GM23338 (cell line): Measurements from ENCODE around the gene FAM47E. TPM values are rescaled to one million over a fixed set of nuclear protein-coding genes. Genes with fewer than 3 reads are reported as not detected.
"Not testable (repeated sequence)": the region's sequence is repeated elsewhere in the genome, so short reads cannot be mapped to it uniquely, and the experiment has no call there.

Experiments
- ATAC-seq: fragments of 200-7000 bp; cut with Tn5 transposase; 3 replicates; pipeline ENCODE4 v1.9.1; 2020
- DNase-seq: peaks from one replicate; pipeline ENCODE4 v3.0.0-alpha.2; 2015; ENCODE audit warnings: low spot score
- H2AFZ ChIP-seq: fragments of 200-600 bp; sonication (generic); 2 replicates; pipeline ENCODE4 v1.8.0; 2016; ENCODE audit warnings: antibody characterized with exemption, mild to moderate bottlenecking, moderate library complexity
- H3F3A ChIP-seq: fragments of 200-600 bp; sonication (generic); replicated peaks from 2 replicates; pipeline ENCODE4 v1.8.0; 2017; ENCODE audit warnings: antibody characterized with exemption, mixed run types, low read depth
- H3K27ac ChIP-seq: fragments of 200-600 bp; sonication (generic); 2 replicates; pipeline ENCODE4 v1.6.1; 2016; ENCODE audit warnings: low read depth
- H3K27me3 ChIP-seq: fragments of 200-600 bp; sonication (generic); 2 replicates; pipeline ENCODE4 v1.8.0; 2016; ENCODE audit warnings: mild to moderate bottlenecking, mixed run types, moderate library complexity; ENCODE audit not compliant: insufficient read depth
- H3K36me3 ChIP-seq: fragments of 200-600 bp; sonication (generic); 2 replicates; pipeline ENCODE4 v1.8.0; 2016; ENCODE audit warnings: mild to moderate bottlenecking; ENCODE audit not compliant: insufficient read depth
- H3K4me1 ChIP-seq: fragments of 200-600 bp; sonication (generic); 2 replicates; pipeline ENCODE4 v1.8.0; 2016; ENCODE audit warnings: mild to moderate bottlenecking, moderate library complexity; ENCODE audit not compliant: insufficient read depth
- H3K4me2 ChIP-seq: fragments of 200-600 bp; sonication (generic); 2 replicates; pipeline ENCODE4 v1.7.1; 2017; ENCODE audit warnings: mixed run types
- H3K4me3 ChIP-seq: fragments of 200-600 bp; sonication (generic); 2 replicates; pipeline ENCODE4 v1.6.1; 2016; ENCODE audit warnings: mixed run types
- H3K79me2 ChIP-seq: fragments of 200-600 bp; sonication (generic); replicated peaks from 2 replicates; pipeline ENCODE4 v1.8.0; 2017; ENCODE audit warnings: mild to moderate bottlenecking; ENCODE audit not compliant: insufficient read depth
- H3K9me2 ChIP-seq: fragments of 200-600 bp; sonication (generic); 2 replicates; pipeline ENCODE4 v1.8.0; 2017; ENCODE audit not compliant: insufficient read depth
- H4K20me1 ChIP-seq: fragments of 200-600 bp; sonication (generic); replicated peaks from 2 replicates; pipeline ENCODE4 v1.8.0; 2017; ENCODE audit warnings: mild to moderate bottlenecking; ENCODE audit not compliant: insufficient read depth
- H3K27ac Mint-ChIP-seq: 2 replicates; pipeline ENCODE4 v1.8.0; 2020; ENCODE audit warnings: inconsistent platforms, mild to moderate bottlenecking, moderate library complexity, mixed read lengths
- H3K27me3 Mint-ChIP-seq: 3 replicates; pipeline ENCODE4 v1.8.0; 2022; ENCODE audit warnings: low read depth, mild to moderate bottlenecking, moderate library complexity, mixed read lengths, inconsistent platforms; ENCODE audit not compliant: insufficient read depth, poor library complexity
- H3K36me3 Mint-ChIP-seq: 3 replicates; pipeline ENCODE4 v1.8.0; 2021; ENCODE audit warnings: low read depth, mild to moderate bottlenecking, inconsistent platforms, moderate library complexity, mixed read lengths
- H3K4me1 Mint-ChIP-seq: 3 replicates; pipeline ENCODE4 v1.8.0; 2020; ENCODE audit warnings: mild to moderate bottlenecking, inconsistent platforms, mixed read lengths
- H3K4me3 Mint-ChIP-seq: 3 replicates; pipeline ENCODE4 v1.8.0; 2021; ENCODE audit warnings: moderate library complexity, mild to moderate bottlenecking, inconsistent platforms, mixed read lengths
- H3K9me3 Mint-ChIP-seq: 3 replicates; pipeline ENCODE4 v1.8.0; 2020; ENCODE audit warnings: moderate library complexity, mild to moderate bottlenecking, inconsistent platforms, mixed read lengths
- EZH2phosphoT487 ChIP-seq: fragments of 200-600 bp; sonication (generic); IDR thresholded peaks from one replicate; pipeline ENCODE4 v1.8.1; 2018; ENCODE audit warnings: antibody characterized with exemption; ENCODE audit not compliant: unreplicated experiment
- NANOG ChIP-seq: IDR thresholded peaks from 2 replicates; pipeline ENCODE4 v1.6.1; 2016; ENCODE audit warnings: antibody characterized with exemption, borderline replicate concordance
- ZNF462 ChIP-seq: fragments of 250-450 bp; sonication (Bioruptor Pico); IDR thresholded peaks from 2 replicates; pipeline ENCODE4 v1.5.0; 2020; ENCODE audit warnings: mild to moderate bottlenecking, moderate library complexity
- polyA plus RNA-seq: library from polyadenylated mRNA; unstranded; fragments of >200 nt; fragmentation: Nextera tagmentation; extraction: Ambion mirVana; gene quantifications from 2 replicates; pipeline ENCODE4 v1.2.1, GENCODE V29; 2016
- total RNA-seq: library from RNA; depleted of rRNA; stranded (reverse); fragments of >200 nt; shearing (Covaris generic); gene quantifications from 2 replicates; pipeline ENCODE4 v1.2.3, GENCODE V29; 2014

The FAM47E gene
- total and polyA plus RNA-seq, 2 experiments from 2014 or later: 0.66 to 2.3 TPM

DNA sequence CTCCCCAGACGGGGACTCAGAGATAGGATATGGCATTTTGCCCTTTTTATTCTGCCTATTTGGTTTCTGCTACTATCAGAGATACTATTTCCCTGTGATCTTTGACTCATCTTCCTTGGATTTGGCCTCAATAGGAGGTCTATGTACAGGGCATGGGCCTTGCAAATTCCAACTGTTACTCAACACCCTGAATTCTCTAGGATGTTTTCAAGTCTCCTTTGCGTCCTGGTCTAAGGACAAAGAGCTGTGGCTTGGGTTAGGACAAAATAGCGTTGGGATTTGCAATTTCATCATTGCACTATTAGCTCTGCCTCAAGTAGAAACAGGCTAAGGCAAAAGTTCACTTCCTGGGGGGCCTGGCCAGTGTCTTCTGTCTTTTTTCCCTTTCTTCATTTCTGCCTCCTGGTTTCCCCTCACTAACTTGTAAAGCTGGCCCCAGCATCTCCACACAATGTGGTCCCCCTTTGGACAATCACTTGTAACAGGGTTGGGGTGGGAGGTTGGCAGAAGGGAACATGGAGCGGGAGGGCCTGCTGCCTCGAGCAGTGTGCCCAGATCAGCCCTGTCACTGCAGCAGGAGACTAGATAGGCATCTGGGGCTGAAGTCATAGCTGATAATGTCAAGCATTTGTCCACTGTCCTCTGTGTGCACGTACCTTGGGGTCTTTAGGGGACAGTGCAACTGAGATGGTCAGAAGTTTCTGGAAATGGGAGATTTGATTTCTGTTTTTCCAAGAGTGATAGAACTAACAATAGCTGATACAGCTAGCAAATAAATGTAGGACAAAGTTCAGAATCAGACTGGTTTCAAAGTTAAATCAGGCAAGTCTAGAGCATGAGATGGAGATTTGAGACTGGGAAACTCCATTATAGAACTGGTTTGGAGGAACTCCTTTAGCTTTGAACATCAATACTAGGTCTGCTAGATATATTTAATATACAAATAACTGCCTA is 29.2 kb downstream of the FAM47E start (continued):
- TF ChIP-seq ZNF462 (no peak), NANOG (no peak), EZH2phosphoT487 (no peak)

DNA sequence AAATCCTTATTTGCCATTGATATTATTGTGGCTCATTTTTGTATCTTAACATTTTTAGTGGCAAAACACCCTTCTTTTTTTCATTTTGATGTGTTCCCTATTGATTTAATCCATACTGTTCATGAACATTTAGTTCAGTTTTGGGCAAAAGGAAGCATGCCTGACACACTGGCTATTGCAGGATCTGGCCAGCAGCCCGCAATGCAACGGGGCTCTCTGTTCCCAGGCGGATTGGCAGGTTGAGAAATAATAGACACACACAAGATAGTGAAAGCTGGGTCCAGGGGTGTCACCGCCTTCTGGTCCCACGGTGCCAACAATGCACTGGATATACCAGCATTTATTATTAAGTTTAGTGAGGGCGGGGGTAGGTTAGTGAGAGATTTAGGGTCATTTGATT is 30.1 kb downstream of the FAM47E start:
- H3K4me3 Mint-ChIP-seq, H3K36me3 Mint-ChIP-seq, H3K9me3 Mint-ChIP-seq, H2AFZ ChIP-seq, H3K79me2 ChIP-seq, DNase-seq, H4K20me1 ChIP-seq, H3K36me3 ChIP-seq, H3F3A ChIP-seq, H3K9me2 ChIP-seq, H3K4me1 ChIP-seq, H3K4me2 ChIP-seq, H3K4me1 Mint-ChIP-seq, ATAC-seq, H3K4me3 ChIP-seq, H3K27me3 Mint-ChIP-seq, H3K27ac Mint-ChIP-seq, H3K27ac ChIP-seq, H3K27me3 ChIP-seq: not testable (repeated sequence)
